PC-9 (cell line): ENCODE results near the gene DMC1. TPM values are rescaled to one million over a fixed set of nuclear protein-coding genes. Genes with fewer than 3 reads are reported as not detected.
A peak's percentile ranks its signal among the peaks of the same experiment; 100 is the strongest.
"Not testable (repeated sequence)": the region's sequence is repeated elsewhere in the genome, so short reads cannot be mapped to it uniquely, and the experiment has no call there.

ENCODE experiments used
- Bru-seq: library from RNA; stranded (reverse); fragments of 400-500 nt; gene quantifications from one replicate; lab custom pipeline; 2021; lab: Mats Ljungman, UMichigan
- BruChase-seq, 2 experiments: library from RNA; stranded (reverse); fragments of 400-500 nt; gene quantifications; one replicate each; lab custom pipeline; 2021; lab: Mats Ljungman, UMichigan
- BruUV-seq: library from RNA; stranded (reverse); fragments of 400-500 nt; replicated peaks from 2 replicates; lab custom pipeline; 2021; lab: Mats Ljungman, UMichigan
- CTCF ChIA-PET: fragments of 300-600 bp; sonication (Branson Sonifier 250); formaldehyde crosslinking; loops from one replicate; lab custom pipeline; 2022; ENCODE audit warnings: antibody characterized with exemption; lab: Charles Lee
- POLR2A ChIA-PET: fragments of 300-600 bp; sonication (Branson Sonifier 250); formaldehyde crosslinking; loops from one replicate; lab custom pipeline; 2022; ENCODE audit warnings: antibody characterized with exemption; ENCODE audit not compliant: unreplicated experiment; lab: Charles Lee
- DNase-seq, 2 experiments: peaks; one replicate each; pipeline versions ENCODE4 v3.0.0 to v3.0.0-alpha.2; 2015 to 2022; ENCODE audit warnings: mixed read lengths in 1 of 2
- H2AFZ ChIP-seq: fragments of 200-600 bp; sonication (generic); 2 replicates; pipeline ENCODE4 v1.8.1; 2017; ENCODE audit warnings: antibody characterized with exemption
- H3F3A ChIP-seq: fragments of 200-600 bp; sonication (generic); 2 replicates; pipeline ENCODE4 v1.8.1; 2017; ENCODE audit warnings: antibody characterized with exemption, mild to moderate bottlenecking, low read depth; ENCODE audit not compliant: insufficient read depth
- H3K27ac ChIP-seq: fragments of 200-600 bp; sonication (generic); 2 replicates; pipeline ENCODE4 v1.6.1; 2016; ENCODE audit warnings: mixed run types
- H3K27me3 ChIP-seq: fragments of 200-600 bp; sonication (generic); 2 replicates; pipeline ENCODE4 v1.6.1; 2016; ENCODE audit warnings: low read depth, mixed run types; ENCODE audit not compliant: insufficient read depth
- H3K36me3 ChIP-seq: fragments of 200-600 bp; sonication (generic); 2 replicates; pipeline ENCODE4 v1.6.1; 2016; ENCODE audit warnings: low read depth, mixed run types
- H3K4me1 ChIP-seq: fragments of 200-600 bp; sonication (generic); replicated peaks from 2 replicates; pipeline ENCODE4 v1.6.1; 2016; ENCODE audit warnings: mixed run types; ENCODE audit not compliant: insufficient read depth
- H3K4me2 ChIP-seq: fragments of 200-600 bp; sonication (generic); 2 replicates; pipeline ENCODE4 v1.6.1; 2017; ENCODE audit warnings: mixed run types
- H3K4me3 ChIP-seq: fragments of 200-600 bp; sonication (generic); 2 replicates; pipeline ENCODE4 v1.6.1; 2016; ENCODE audit warnings: mixed run types
- H3K79me2 ChIP-seq: fragments of 200-600 bp; sonication (generic); 2 replicates; pipeline ENCODE4 v1.6.1; 2017; ENCODE audit warnings: low read depth, mixed run types
- H3K9me2 ChIP-seq: fragments of 200-600 bp; sonication (generic); 2 replicates; pipeline ENCODE4 v1.8.1; 2017; ENCODE audit warnings: mild to moderate bottlenecking; ENCODE audit not compliant: insufficient read depth
- H3K9me3 ChIP-seq: fragments of 200-600 bp; sonication (generic); 2 replicates; pipeline ENCODE4 v1.8.1; 2016; ENCODE audit warnings: low read depth; ENCODE audit not compliant: insufficient read depth
- H4K20me1 ChIP-seq: fragments of 200-600 bp; sonication (generic); 2 replicates; pipeline ENCODE4 v1.8.1; 2017; ENCODE audit not compliant: insufficient read depth
- EZH2 ChIP-seq: fragments of 200-600 bp; sonication (generic); IDR thresholded peaks from 2 replicates; pipeline ENCODE4 v1.8.0; 2017; ENCODE audit warnings: antibody characterized with exemption, low read depth
- intact Hi-C: fragments of 100-400 bp; cut with micrococcal nuclease; formaldehyde crosslinking; loops from one replicate; pipeline ENCODE4 v1.10.0; 2022; ENCODE audit not compliant: unreplicated experiment
- long read RNA-seq: library from polyadenylated mRNA; stranded (forward); transcript quantifications from one replicate; pipeline ENCODE4 v2.0.0, GENCODE V29; 2022
- total RNA-seq: library from RNA; stranded (reverse); gene quantifications from 2 replicates; pipeline ENCODE4 v1.2.3, GENCODE V29; 2021
- TF ChIP-seq, protein P1 (sequence below): fragments of 200-600 bp; sonication (generic); conservative IDR thresholded peaks from 2 replicates; pipeline ENCODE4 v1.6.1; 2017; ENCODE audit warnings: mixed run types, antibody characterized with exemption, mild to moderate bottlenecking, moderate library complexity

DMC1 gene, protein sequence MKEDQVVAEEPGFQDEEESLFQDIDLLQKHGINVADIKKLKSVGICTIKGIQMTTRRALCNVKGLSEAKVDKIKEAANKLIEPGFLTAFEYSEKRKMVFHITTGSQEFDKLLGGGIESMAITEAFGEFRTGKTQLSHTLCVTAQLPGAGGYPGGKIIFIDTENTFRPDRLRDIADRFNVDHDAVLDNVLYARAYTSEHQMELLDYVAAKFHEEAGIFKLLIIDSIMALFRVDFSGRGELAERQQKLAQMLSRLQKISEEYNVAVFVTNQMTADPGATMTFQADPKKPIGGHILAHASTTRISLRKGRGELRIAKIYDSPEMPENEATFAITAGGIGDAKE
- total RNA-seq (5.6 and 6.3 TPM in 2 replicates), Bru-seq, nascent RNA (percentile 42 among the genes with signal in this experiment), BruChase-seq, experiment 1, labeled RNA remaining after a 2-hour chase (percentile 35 among the genes with signal in this experiment), BruChase-seq, experiment 2, labeled RNA remaining after a 6-hour chase (percentile 31 among the genes with signal in this experiment)
- long read RNA-seq, transcript DMC1-205 (2 exons, 269 nt) = major isoform, 5 of 11 reads
- long read RNA-seq, partial matches to known transcripts = 0 of 11 reads
- long read RNA-seq, other reads (novel, unspliced or antisense) = 6 of 11 reads

DNA sequence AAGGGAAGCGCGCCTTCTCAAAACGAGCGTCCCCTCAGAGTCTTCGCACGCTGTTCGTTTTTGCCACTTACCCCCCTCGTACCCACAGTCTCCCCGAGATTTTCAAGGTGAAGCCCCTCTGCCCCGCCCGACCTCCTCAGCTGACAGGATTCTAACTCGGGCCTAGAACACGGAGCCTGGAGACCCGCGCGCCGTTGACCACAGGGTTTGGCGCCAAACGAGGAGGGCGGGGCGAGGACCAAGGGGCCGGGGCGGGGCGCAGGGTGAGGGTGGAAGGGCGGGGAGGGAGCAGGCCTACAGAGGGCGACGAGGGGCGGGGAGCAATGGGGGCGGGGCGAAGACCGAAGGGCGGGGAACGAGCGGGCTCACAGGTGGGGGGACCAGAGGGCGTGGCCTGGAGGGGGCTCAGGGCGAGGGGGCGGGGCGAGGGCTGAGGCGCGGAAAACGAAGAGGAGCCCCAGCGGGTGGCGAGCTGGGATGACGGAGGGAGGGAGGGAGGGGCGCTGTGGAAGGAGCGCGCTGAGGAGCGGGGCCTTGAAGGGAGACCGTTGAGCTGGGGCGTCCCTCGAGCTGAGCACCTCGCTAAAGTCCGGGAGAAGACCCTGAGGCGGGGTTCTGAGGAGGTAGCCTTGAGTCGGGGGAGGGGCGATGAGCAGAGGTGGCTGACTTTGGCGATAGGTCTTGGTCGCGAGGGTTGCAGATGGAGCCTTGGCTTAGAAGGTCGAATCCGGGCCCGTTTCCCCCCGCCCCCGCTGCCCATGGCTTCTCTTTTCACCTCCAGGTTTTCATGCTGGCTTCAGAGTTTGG, at the start of gene DMC1:
DMC1 (minus strand) TSS at position 212 of the 807 bp plus-strand sequence. CDS start 1,927 bp downstream, outside the sequence.
- Histone ChIP-seq H3F3A (peaks cover 24% of the 10 kb centered on the region), H4K20me1 (no peaks in the 10 kb centered on the region), H3K4me1 (peaks cover 10% of the 10 kb centered on the region), H2AFZ (peak within 1 kb of the TSS; percentile 90), H3K9me2 (no peaks in the 10 kb centered on the region), H3K36me3 (no peaks in the 10 kb centered on the region), H3K27me3 (no peaks in the 10 kb centered on the region), H3K4me3 (peak within 1 kb of the TSS; percentile 64), H3K79me2 (no peaks in the 10 kb centered on the region; the same call in 1 of the 2 replicates), H3K9me3 (no peaks in the 10 kb centered on the region), H3K27ac (no peak within 1 kb of the TSS), H3K4me2 (peak within 1 kb of the TSS; percentile 92)
- CTCF ChIA-PET = interaction anchor here (0.6 to 2.2 kb wide), 4 partner anchors 60 to 518 kb away, joined by 4 to 11 read pairs (median 6); no protein-coding TSS in a partner anchor
- POLR2A ChIA-PET = interaction anchor here (0.5 to 0.7 kb wide), 4 partner anchors 172 to 388 kb away, joined by 4 to 8 read pairs (median 6); partner anchors contain the start of gene PLA2G6
- peak; percentile 77 to 91 for DNase-seq
- intact Hi-C loops = loop anchor here (1.0 to 10.0 kb wide), 4 partner anchors 64 to 468 kb away; partner anchors contain the start of gene DDX17
- no TSS peak for BruUV-seq
- TF ChIP-seq, protein P1, sequence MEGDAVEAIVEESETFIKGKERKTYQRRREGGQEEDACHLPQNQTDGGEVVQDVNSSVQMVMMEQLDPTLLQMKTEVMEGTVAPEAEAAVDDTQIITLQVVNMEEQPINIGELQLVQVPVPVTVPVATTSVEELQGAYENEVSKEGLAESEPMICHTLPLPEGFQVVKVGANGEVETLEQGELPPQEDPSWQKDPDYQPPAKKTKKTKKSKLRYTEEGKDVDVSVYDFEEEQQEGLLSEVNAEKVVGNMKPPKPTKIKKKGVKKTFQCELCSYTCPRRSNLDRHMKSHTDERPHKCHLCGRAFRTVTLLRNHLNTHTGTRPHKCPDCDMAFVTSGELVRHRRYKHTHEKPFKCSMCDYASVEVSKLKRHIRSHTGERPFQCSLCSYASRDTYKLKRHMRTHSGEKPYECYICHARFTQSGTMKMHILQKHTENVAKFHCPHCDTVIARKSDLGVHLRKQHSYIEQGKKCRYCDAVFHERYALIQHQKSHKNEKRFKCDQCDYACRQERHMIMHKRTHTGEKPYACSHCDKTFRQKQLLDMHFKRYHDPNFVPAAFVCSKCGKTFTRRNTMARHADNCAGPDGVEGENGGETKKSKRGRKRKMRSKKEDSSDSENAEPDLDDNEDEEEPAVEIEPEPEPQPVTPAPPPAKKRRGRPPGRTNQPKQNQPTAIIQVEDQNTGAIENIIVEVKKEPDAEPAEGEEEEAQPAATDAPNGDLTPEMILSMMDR = no peak
- no peak for TF ChIP-seq EZH2

DNA sequence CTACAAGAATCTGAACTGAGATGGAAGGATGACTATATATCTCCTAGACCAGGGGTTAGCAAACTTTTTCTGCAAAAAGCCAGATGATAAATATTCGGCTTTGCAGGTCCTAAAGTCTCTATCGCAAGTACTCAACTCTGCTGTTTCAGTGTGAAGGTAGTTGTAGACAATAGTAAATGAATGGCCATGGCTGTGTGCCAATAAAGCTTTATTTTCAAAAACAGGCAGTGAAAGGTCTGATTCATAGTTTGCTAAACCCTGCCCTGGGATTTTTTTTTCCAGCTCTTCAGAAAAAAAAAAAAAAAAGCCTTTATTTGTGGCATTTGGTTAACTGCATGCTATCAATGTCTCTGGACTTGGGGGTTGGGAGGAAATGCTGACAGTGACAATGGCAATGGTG, 48.7 kb upstream of the DMC1 start:
- no TSS peak for BruUV-seq
- Histone ChIP-seq H3K4me2 (no peak overlapping the region), H3F3A (no peaks in the 10 kb centered on the region), H2AFZ (no peak overlapping the region), H4K20me1 (no peaks in the 10 kb centered on the region), H3K79me2 (no peaks in the 10 kb centered on the region), H3K9me2 (no peaks in the 10 kb centered on the region), H3K36me3 (no peaks in the 10 kb centered on the region), H3K4me3 (no peak overlapping the region), H3K4me1 (no peaks in the 10 kb centered on the region), H3K9me3 (no peaks in the 10 kb centered on the region; the same call in 1 of the 2 replicates), H3K27me3 (no peaks in the 10 kb centered on the region), H3K27ac (no peak overlapping the region)
- POLR2A ChIA-PET = interaction anchor here (0.6 kb wide), 1 partner anchor 719 kb away, joined by 9 read pairs; no protein-coding TSS in a partner anchor
- CTCF ChIA-PET = no interaction called here
- TF ChIP-seq, protein P1 = no peak
- no peak for TF ChIP-seq EZH2
- no peak for DNase-seq
- intact Hi-C loops = no loop called here

DNA sequence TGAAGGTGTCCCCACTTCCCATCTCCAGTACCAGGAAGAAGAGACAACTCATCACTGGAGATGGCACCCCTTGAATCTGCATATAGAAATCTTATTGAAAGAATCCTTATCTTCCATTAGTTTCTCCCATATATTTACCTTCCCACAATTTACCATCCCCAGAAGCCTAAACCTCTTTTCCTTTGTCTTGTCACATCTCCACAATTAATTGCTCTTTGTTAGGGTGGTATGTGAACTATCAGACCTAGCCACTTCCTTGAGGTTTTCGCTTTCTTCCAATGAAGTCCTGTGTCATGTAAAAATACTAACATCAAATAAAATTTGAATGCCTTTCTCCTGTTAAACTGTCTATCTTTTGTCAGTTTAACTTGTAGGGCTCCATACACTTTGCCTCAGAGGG, 48.3 kb upstream of the DMC1 start:
- no peaks in the 10 kb centered on the region; the same call in 1 of the 2 replicates for H3K9me3 ChIP-seq
- H3K4me2 ChIP-seq = no peak overlapping the region
- BruUV-seq = no TSS peak
- no peak overlapping the region for H3K27ac ChIP-seq
- no peaks in the 10 kb centered on the region for H3K27me3 ChIP-seq
- H4K20me1 ChIP-seq = no peaks in the 10 kb centered on the region
- H3K4me3 ChIP-seq = no peak overlapping the region
- no peaks in the 10 kb centered on the region for H3K79me2 ChIP-seq
- H2AFZ ChIP-seq = no peak overlapping the region
- no peaks in the 10 kb centered on the region for H3K36me3 ChIP-seq
- DNase-seq = no peak
- no peaks in the 10 kb centered on the region for H3F3A ChIP-seq
- no peaks in the 10 kb centered on the region for H3K9me2 ChIP-seq
- no peak for TF ChIP-seq EZH2
- TF ChIP-seq, protein P1 = no peak
- intact Hi-C loops = no loop called here
- POLR2A ChIA-PET = interaction anchor here (0.6 kb wide), 1 partner anchor 719 kb away, joined by 9 read pairs; no protein-coding TSS in a partner anchor
- no peaks in the 10 kb centered on the region for H3K4me1 ChIP-seq
- CTCF ChIA-PET = no interaction called here

DNA sequence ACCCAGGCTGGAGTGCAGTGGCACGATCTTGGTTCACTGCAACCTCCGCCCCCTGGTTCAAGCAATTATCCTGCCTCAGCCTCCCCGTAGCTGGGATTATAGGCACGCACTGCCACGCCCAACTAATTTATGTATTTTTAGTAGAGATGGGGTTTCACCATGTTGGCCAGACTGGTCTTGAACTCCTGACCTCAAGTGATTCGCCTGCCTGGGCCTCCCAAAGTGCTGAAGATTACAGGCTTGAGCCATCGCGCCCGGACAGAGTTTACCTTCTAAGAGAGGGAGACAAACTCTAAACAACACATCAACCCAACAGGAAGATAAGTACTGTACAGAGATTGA, 45.1 kb upstream of the DMC1 start:
- H3K4me1 ChIP-seq, H3K36me3 ChIP-seq, H3K9me2 ChIP-seq, DNase-seq, CTCF ChIA-PET, POLR2A ChIA-PET, intact Hi-C loops, H3K27ac ChIP-seq, H3K9me3 ChIP-seq, H3F3A ChIP-seq, H3K4me3 ChIP-seq, H3K4me2 ChIP-seq, BruUV-seq, H3K79me2 ChIP-seq, H4K20me1 ChIP-seq, H3K27me3 ChIP-seq, H2AFZ ChIP-seq: not testable (repeated sequence)
